SJSA1 (cell line): ENCODE measurements around the gene CFAP92. TPM values are rescaled to one million over a fixed set of nuclear protein-coding genes. Genes with fewer than 3 reads are reported as not detected.

ENCODE experiments used
- DNase-seq, 2 experiments: peaks; one replicate each; pipeline ENCODE4 v3.0.0-alpha.2; 2015 to 2020; ENCODE audit warnings: low spot score in 2 of 2, low read depth in 1 of 2
- H3K27ac ChIP-seq: fragments of 250-450 bp; sonication (Bioruptor Pico); 2 replicates; pipeline ENCODE4 v1.5.1; 2020; ENCODE audit warnings: mild to moderate bottlenecking, moderate library complexity
- H3K27me3 ChIP-seq: fragments of 250-450 bp; sonication (Bioruptor Pico); replicated peaks from 2 replicates; pipeline ENCODE4 v1.5.1; 2020; ENCODE audit warnings: mild to moderate bottlenecking, moderate library complexity
- H3K36me3 ChIP-seq: fragments of 250-450 bp; sonication (Bioruptor Pico); 2 replicates; pipeline ENCODE4 v1.5.1; 2020; ENCODE audit warnings: mild to moderate bottlenecking
- H3K4me1 ChIP-seq: fragments of 250-450 bp; sonication (Bioruptor Pico); replicated peaks from 2 replicates; pipeline ENCODE4 v1.6.1; 2021; ENCODE audit warnings: mild to moderate bottlenecking
- H3K4me3 ChIP-seq: fragments of 250-450 bp; sonication (Bioruptor Pico); 2 replicates; pipeline ENCODE4 v1.5.1; 2020; ENCODE audit warnings: mild to moderate bottlenecking
- H3K9me3 ChIP-seq: fragments of 250-450 bp; sonication (Bioruptor Pico); replicated peaks from 2 replicates; pipeline ENCODE4 v1.5.1; 2020; ENCODE audit warnings: mild to moderate bottlenecking
- total RNA-seq: library from RNA; depleted of rRNA; stranded (reverse); fragments of >200 nt; shearing (Covaris generic); gene quantifications from 2 replicates; pipeline ENCODE4 v1.2.3, GENCODE V29; 2014

Gene CFAP92
- total RNA-seq, 1 experiment from 2014 or later, result 0.71 TPM

DNA sequence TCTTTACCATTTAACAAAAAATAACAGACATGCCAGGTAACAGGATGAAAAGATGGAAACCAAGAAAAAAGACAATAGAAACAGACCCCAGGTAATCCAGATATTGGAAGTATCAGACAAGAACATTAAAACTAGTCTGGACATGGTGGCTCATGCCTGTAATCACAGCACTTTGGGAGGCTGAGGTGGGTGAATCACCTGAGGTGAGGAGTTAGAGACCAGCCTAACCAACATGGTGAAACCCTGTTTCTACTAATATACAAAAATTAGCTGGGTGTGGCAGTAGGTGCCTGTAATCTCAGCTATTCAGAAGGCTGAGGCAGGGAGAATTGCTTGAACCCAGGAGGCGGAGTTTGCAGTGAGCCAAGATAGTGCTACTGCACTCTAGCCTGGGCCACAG, 73.9 kb downstream of the CFAP92 start:
- H3K27me3 ChIP-seq, result no peaks in the 10 kb centered on the region
- H3K9me3 ChIP-seq, result peaks cover 12% of the 10 kb centered on the region
- no peak overlapping the region for H3K27ac ChIP-seq
- no peak overlapping the region for H3K4me3 ChIP-seq
- DNase-seq, result no peak
- peaks cover 23% of the 10 kb centered on the region for H3K36me3 ChIP-seq
- no peaks in the 10 kb centered on the region for H3K4me1 ChIP-seq

DNA sequence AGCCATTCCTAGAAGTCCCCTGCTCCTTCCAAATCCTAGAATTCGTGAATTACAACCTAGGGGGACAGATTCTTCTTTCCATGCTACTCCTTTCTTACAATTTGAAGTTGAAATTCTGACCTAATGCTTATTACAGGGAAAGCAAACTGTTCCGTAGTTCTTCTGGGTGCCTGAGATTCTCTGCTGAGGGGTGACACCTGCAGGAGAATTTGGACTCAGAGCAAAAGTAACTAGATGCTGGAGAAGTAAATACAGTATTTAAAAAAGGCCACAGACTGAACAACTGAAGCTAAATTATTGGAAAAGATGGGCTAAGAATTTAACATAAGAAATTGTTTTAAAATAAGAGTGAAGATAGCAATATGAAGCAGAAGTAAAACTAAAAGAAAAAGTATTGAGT, 76.6 kb downstream of the CFAP92 start:
- H3K27me3 ChIP-seq, result no peaks in the 10 kb centered on the region
- H3K4me3 ChIP-seq, result no peak overlapping the region
- H3K9me3 ChIP-seq, result peaks cover 7% of the 10 kb centered on the region
- DNase-seq, result no peak
- peaks cover 50% of the 10 kb centered on the region for H3K36me3 ChIP-seq
- no peak overlapping the region for H3K27ac ChIP-seq
- no peaks in the 10 kb centered on the region for H3K4me1 ChIP-seq

DNA sequence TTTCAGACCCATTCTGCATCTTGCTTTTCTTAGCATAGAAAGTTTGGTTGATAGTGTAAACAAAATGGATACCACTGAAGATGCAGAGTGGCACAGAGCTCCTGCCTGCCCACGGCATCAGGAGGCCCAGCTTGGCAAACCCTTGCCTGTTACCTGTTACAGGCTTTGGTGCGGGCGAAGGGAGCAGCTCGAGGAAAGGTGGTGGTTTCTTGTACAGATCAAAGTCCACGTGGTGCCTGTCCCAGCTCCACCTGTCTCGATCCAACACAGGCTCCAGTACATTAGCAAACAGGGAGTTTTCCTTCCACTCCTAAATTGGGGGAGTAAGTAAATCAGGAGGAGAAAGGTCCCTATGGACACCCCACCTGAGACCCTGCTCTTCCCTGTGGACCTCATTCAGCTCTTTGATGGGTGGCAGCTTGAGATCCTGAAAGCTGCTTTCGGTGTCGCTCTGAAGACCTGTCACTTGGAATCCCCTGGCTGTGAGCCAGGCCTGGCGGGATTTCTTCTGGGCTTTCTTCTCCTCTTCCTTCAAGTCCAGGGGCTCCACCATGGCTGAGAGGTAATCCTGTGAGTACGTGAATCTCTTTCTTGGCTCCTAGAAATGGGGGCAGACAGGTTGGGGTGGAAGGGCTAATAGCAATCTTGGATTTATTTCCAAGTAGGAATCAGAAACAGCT, 78.8 kb downstream of the CFAP92 start:
- no peak for DNase-seq

DNA sequence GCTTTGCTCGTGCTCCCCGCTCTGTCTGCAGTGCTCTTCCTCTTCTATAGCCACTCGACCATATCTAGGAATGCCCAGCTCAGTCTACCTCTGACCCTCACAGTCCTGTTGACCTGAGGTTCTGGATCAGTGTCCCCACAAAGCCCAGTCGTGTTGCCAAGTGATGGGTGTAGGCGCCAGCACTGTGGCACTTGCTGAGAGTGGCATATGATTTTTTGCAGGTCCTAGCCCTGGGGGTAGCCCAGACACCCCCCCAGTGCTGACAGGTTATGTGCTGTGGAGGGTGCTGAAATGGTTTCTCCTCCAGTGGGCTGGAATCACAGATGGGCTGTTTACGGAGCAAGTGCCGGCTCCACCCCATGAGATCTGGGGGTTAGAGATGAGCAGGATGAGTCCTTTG, 82.0 kb downstream of the CFAP92 start:
- DNase-seq, result no peak
- Histone ChIP-seq H3K27ac (no peak overlapping the region), H3K4me1 (no peaks in the 10 kb centered on the region), H3K27me3 (no peaks in the 10 kb centered on the region), H3K4me3 (no peak overlapping the region), H3K9me3 (no peaks in the 10 kb centered on the region), H3K36me3 (peaks cover 95% of the 10 kb centered on the region)

More for the DNA sequence above, 78.8 kb downstream of the CFAP92 start:
- H3K9me3 ChIP-seq, result no peaks in the 10 kb centered on the region; the same call in 1 of the 2 replicates
- H3K36me3 ChIP-seq, result peaks cover 72% of the 10 kb centered on the region
- H3K4me3 ChIP-seq, result no peak overlapping the region
- H3K27me3 ChIP-seq, result no peaks in the 10 kb centered on the region
- H3K27ac ChIP-seq, result no peak overlapping the region
- no peaks in the 10 kb centered on the region for H3K4me1 ChIP-seq

DNA sequence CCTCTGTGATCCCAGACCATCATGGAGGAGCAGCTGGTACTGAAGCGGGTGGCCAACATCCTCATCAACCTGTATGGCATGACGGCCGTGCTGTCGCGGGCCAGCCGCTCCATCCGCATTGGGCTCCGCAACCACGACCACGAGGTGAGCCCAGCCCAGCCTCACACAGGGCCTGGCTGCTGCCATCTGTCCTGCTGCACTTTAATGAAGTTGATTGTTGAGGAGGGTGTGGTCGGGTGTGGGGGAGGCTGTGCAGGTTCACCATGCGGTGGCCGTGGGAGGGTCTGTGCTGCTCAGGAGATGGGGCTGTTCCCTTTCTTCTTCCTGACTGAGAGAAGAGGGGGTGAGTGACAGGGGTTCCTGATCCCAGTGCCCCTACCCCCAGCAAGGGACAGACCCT, 83.9 kb downstream of the CFAP92 start:
- DNase-seq, result no peak
- H3K27me3 ChIP-seq, result no peaks in the 10 kb centered on the region
- H3K9me3 ChIP-seq, result no peaks in the 10 kb centered on the region
- no peaks in the 10 kb centered on the region for H3K4me1 ChIP-seq
- H3K36me3 ChIP-seq, result peaks cover 90% of the 10 kb centered on the region
- H3K4me3 ChIP-seq, result no peak overlapping the region
- H3K27ac ChIP-seq, result no peak overlapping the region

DNA sequence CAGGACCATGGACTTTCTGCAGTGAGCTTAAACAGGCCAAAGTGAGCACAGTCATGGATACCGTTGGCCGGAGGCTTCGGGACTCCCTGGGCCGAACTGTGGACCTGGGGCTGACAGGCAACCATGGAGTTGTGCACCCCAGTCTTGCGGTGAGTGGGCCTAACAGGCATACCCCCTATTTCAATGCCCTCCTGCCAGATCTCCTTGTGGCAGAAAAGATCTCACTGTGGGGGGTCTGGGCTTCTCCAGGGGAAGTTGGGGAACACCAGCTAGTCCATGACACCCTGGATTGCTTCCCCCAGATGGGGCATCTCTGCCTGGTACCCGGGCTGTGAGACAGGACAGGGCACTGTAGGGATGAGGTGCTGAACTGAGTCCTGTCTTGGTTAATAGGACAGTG, 84.9 kb downstream of the CFAP92 start:
- peaks cover 90% of the 10 kb centered on the region for H3K36me3 ChIP-seq
- H3K4me3 ChIP-seq, result no peak overlapping the region
- no peak overlapping the region for H3K27ac ChIP-seq
- DNase-seq, result no peak
- H3K4me1 ChIP-seq, result no peaks in the 10 kb centered on the region
- H3K27me3 ChIP-seq, result no peaks in the 10 kb centered on the region
- H3K9me3 ChIP-seq, result no peaks in the 10 kb centered on the region

DNA sequence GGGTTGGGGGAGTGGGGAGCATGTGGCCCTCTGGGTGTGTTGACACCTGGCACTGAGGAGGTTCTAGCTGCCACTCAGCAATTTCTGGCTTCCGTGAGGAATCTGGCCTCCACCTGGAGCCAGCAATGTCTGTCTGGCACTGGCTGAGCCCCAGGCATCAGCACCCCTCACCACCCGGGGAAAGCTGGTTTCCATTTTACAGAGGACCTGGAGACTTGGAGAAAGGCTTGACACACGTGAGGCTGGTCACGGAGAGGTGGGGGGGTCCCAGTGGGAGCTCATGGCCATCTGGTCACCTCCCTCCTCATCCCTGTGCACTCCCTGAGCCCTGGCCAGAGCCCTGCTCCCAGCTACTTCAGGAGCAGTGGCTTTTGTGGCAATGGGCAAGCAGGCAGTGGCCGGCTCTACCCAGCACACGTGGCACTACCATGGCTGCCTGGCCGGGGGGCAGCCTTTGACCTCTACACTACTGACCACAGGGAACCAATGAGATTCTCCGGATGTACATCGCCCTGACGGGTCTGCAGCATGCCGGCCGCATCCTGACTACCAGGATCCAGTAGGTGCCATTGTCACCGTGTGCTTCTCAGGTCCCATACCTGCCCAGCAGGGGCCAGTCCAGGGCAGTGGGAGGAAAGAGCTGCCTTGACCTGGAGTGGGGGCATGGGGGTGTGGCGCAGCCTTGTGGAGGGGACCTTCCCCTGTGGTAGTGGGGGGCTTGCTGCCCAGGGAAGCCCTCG, 86.0 kb downstream of the CFAP92 start:
- H3K4me3 ChIP-seq, result no peak overlapping the region
- H3K27ac ChIP-seq, result no peak overlapping the region
- H3K36me3 ChIP-seq, result peaks cover 90% of the 10 kb centered on the region
- H3K9me3 ChIP-seq, result no peaks in the 10 kb centered on the region
- no peaks in the 10 kb centered on the region for H3K27me3 ChIP-seq
- DNase-seq, result no peak
- H3K4me1 ChIP-seq, result no peaks in the 10 kb centered on the region

DNA sequence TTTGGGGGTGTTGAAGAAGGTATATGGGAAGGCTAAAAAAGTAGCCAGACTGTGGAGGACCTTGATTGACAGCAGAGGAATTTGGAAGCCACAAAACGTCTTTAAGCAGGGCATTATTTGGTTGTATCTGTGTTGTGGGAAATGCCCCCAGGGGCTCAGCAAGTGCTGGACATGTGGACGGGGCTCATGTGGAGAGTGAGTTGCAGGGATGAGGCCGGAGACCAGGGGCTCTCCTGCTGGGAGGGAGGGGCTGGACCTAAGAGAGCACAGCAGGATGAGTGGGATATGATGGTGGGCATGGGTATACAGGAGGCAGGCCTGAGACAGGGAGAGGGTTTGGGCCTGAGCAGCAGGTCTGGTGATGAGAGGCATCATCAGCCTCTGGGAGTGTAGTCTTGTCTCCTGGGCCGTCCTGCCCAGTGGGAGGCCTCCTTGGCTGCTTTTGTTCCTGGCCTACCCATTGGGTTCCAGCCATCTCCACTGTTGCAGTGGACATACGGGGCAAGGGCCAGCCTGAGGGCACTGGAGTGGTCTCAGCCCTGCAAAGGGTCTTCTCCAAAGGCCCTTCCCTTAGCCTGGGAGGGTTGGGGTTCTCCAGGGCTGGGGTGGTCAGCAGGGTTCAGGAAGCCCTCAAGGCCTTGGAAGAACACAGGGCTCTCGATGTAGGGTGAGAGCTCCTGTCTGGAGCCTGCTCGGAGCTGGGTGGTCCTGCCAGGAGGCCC, 86.9 kb downstream of the CFAP92 start:
- DNase-seq, result no peak
- H3K27ac ChIP-seq, result no peak overlapping the region
- H3K4me3 ChIP-seq, result no peak overlapping the region
- H3K9me3 ChIP-seq, result no peaks in the 10 kb centered on the region
- no peaks in the 10 kb centered on the region for H3K4me1 ChIP-seq
- H3K27me3 ChIP-seq, result no peaks in the 10 kb centered on the region
- H3K36me3 ChIP-seq, result peaks cover 89% of the 10 kb centered on the region

DNA sequence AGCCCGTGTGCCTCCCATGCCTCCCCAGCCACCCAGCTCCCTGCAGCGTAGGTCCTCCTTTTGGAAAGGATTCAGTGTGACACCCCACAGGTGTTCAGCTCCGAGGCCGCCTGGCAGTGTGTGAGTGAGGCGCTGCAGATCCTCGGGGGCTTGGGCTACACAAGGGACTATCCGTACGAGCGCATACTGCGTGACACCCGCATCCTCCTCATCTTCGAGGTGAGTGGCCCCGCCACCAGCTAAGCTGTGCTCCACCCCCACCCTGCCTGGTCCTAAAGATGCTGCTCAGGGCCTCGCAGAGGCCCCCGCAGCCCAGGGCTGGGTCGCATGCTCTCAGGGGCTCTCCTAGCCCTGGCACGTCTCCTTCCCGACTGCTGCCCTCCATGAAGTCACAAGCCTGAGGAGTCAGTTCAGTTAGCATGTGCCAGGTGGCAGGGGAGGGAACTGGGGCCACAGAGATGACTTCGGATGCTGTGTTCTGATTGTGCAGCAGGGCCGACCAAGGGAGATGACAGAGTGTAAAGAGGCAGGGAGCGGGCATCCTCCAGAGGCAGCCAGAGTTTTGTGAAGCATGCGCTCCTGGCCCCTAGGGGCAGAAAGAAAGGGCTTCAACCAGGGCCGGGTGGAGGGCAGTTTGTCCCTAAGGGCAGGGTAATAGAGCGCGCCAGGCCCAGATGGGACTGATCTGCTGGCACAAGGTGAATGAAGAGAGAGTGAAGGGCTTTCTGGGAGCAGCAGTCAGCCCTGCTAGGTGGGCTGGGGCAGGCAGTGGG, 87.7 kb downstream of the CFAP92 start:
- H3K27me3 ChIP-seq, result no peaks in the 10 kb centered on the region
- no peak for DNase-seq
- peaks cover 89% of the 10 kb centered on the region for H3K36me3 ChIP-seq
- H3K9me3 ChIP-seq, result no peaks in the 10 kb centered on the region
- no peak overlapping the region for H3K27ac ChIP-seq
- H3K4me3 ChIP-seq, result no peak overlapping the region
- H3K4me1 ChIP-seq, result no peaks in the 10 kb centered on the region

DNA sequence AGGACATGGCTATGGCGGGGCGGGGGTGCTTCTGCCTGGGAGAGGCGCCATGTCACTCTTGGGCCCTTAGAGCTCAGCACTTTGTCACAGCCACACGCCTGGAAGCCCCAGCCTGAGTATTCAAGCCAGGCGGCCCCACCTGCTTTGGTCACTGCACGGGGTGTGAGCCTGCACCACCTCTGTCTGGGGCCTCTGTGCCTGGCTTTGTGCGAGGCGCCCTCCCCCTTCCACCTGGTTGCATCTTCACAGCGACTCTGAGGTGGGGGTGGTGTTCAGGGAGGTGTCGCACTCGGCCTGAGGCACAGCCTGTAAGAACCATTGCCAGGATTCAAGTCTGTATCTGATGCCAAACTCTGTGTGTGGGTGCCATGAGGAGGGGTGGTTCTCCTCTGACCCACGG, 90.4 kb downstream of the CFAP92 start:
- no peak for DNase-seq
- Histone ChIP-seq H3K9me3 (no peaks in the 10 kb centered on the region), H3K4me3 (no peak overlapping the region), H3K36me3 (peaks cover 86% of the 10 kb centered on the region), H3K4me1 (no peaks in the 10 kb centered on the region), H3K27me3 (no peaks in the 10 kb centered on the region), H3K27ac (no peak overlapping the region)

DNA sequence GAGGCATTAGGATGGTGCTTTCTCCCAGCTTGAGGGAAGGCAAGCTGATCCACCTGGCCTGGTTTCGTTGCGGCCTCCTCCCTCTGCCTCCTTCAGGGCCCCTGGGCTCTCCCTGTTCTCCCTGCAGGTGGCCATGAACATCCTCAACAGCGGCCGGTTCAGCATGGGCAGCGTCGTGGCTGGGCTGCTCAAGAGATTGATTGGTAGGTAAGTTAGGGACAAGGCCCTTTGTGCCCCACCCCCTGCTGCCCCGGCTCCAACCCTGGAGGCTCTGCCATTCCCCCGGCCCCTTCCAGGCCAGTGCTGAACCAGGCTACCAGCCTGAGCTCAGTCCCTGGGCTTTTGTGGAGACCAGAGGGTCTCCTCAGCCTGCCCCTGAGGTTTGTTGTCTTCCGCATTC, 91.5 kb downstream of the CFAP92 start:
- no peaks in the 10 kb centered on the region for H3K9me3 ChIP-seq
- no peaks in the 10 kb centered on the region for H3K27me3 ChIP-seq
- no peak overlapping the region for H3K27ac ChIP-seq
- peaks cover 86% of the 10 kb centered on the region for H3K36me3 ChIP-seq
- DNase-seq, result no peak
- H3K4me3 ChIP-seq, result no peak overlapping the region
- no peaks in the 10 kb centered on the region for H3K4me1 ChIP-seq

DNA sequence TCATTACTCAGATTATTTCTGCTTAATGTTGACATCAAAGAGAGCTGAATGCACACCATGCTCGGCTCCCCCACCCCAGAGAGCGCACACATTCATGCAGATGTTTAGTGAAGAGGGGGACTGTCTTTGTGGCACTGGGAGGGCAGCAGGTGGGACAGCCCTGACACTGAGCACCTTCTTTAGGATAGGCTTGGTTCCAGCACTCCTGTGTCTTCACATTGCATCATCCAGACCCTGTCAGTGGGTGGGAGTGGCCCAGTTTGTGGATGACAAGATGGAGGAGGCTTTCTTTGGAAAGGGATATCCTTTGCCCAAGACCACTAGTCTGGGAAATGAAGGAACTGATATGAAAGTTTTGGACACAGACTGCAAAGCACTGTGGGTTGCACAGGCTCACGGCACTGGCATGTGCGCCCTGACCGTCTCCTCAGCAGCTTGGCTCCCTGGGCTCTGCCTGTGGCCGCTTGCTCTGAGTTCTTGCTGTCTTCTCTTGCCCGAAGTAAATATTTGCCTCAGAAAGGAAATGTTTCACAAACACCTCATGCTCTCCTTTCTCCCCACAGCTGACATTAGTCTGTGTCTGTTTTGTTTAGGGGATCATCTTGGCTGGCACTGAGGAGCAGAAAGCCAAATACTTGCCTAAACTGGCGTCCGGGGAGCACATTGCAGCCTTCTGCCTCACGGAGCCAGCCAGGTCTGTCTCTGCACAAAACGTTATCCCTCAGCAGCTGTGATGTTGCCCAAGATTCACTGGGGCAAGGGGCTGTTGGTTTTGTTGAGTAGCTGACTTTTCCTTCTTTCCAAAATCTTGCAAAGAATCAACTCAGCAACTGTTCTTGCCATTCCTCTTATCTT, 97.8 kb downstream of the CFAP92 start:
- H3K4me3 ChIP-seq, result no peak overlapping the region

More for the DNA sequence above, 97.8 kb downstream of the CFAP92 start:
- H3K36me3 ChIP-seq, result peaks cover 75% of the 10 kb centered on the region
- H3K27ac ChIP-seq, result no peak overlapping the region
- DNase-seq, result no peak
- no peaks in the 10 kb centered on the region for H3K4me1 ChIP-seq
- no peaks in the 10 kb centered on the region; the same call in 1 of the 2 replicates for H3K27me3 ChIP-seq
- H3K9me3 ChIP-seq, result no peaks in the 10 kb centered on the region
